HCT116 (cell line): ENCODE data around the gene CHMP4B. TPM values are rescaled to one million over a fixed set of nuclear protein-coding genes. Genes with fewer than 3 reads are reported as not detected.

Experiments used
- ATAC-seq: fragments of 200-7000 bp; cut with Tn5 transposase; 2 replicates; pipeline ENCODE4 v1.9.1; 2020; ENCODE audit warnings: mild to moderate bottlenecking, moderate library complexity
- BruUV-seq: library from RNA; stranded (reverse); fragments of 400-500 nt; replicated peaks from 2 replicates; lab custom pipeline; 2021; lab: Mats Ljungman, UMichigan
- CTCF ChIA-PET: fragments of 300-600 bp; sonication (Branson Sonifier 250); formaldehyde crosslinking; loops from one replicate; lab custom pipeline; 2021; ENCODE audit warnings: antibody characterized with exemption; lab: Charles Lee
- POLR2A ChIA-PET: fragments of 300-600, 350-600 bp; sonication (Branson Sonifier 250); formaldehyde crosslinking; loops from one replicate; lab custom pipeline; 2021; ENCODE audit warnings: antibody characterized with exemption; lab: Charles Lee
- RAD21 ChIA-PET, 2 experiments: fragments of 300-600 bp; sonication (Branson Sonifier 250); formaldehyde crosslinking; loops; one replicate each; lab custom pipeline; 2023; ENCODE audit warnings: low total read pairs in 2 of 2; ENCODE audit not compliant: uncharacterized antibody in 2 of 2, unreplicated experiment in 2 of 2, low non-redundant PET in 1 of 2; lab: Charles Lee
- DNase-seq: peaks from one replicate; pipeline ENCODE4 v3.0.0-alpha.2; 2010; ENCODE audit warnings: low read depth, low spot score
- H2AFZ ChIP-seq: fragments of 200-600 bp; shearing (Covaris generic), sonication (generic); 2 replicates; pipeline ENCODE4 v1.6.1; 2017; ENCODE audit warnings: low read depth, mixed run types, mixed read lengths, antibody characterized with exemption, low read length; ENCODE audit not compliant: poor library complexity, severe bottlenecking
- H3K27ac ChIP-seq: 2 replicates; pipeline ENCODE4 v1.5.1; 2012; ENCODE audit warnings: low read depth, low read length
- H3K27me3 ChIP-seq: fragments of 200-600 bp; sonication (generic); 2 replicates; pipeline ENCODE4 v1.6.1; 2016; ENCODE audit warnings: mixed run types, low read length, mixed read lengths; ENCODE audit not compliant: insufficient read depth
- H3K36me3 ChIP-seq, 2 experiments: fragments of 200-500 bp in 1 of 2; fragments of 200-600 bp in 1 of 2; sonication (Bioruptor generic) in 1 of 2; sonication (generic) in 1 of 2; 2 replicates each; pipeline versions ENCODE4 v1.5.1 to v1.6.1; 2014 to 2016; ENCODE audit warnings: low read length in 2 of 2, inconsistent platforms in 1 of 2, mixed read lengths in 1 of 2, mixed run types in 1 of 2; ENCODE audit not compliant: insufficient read depth in 2 of 2, control insufficient read depth in 1 of 2
- H3K4me1 ChIP-seq, 2 experiments: fragments of 200-600 bp in 1 of 2; sonication (generic) in 1 of 2; 2 replicates each; pipeline versions ENCODE4 v1.5.1 to v1.6.1; 2012 to 2017; ENCODE audit warnings: low read length in 2 of 2, inconsistent platforms in 1 of 2, mild to moderate bottlenecking in 1 of 2, mixed read lengths in 1 of 2, mixed run types in 1 of 2, moderate library complexity in 1 of 2; ENCODE audit not compliant: insufficient read depth in 2 of 2, control insufficient read depth in 1 of 2
- H3K4me2 ChIP-seq: fragments of 200-600 bp; sonication (generic); 2 replicates; pipeline ENCODE4 v1.6.1; 2017; ENCODE audit warnings: mixed run types, low read length, mixed read lengths
- H3K4me3 ChIP-seq, 2 experiments: fragments of 200-600 bp in 1 of 2; sonication (generic) in 1 of 2; replicated peaks in 1 of 2; 2 replicates each; pipeline ENCODE4 v1.5.1; 2011 to 2016; ENCODE audit warnings: low read length in 2 of 2, control low read depth in 1 of 2, low read depth in 1 of 2, mild to moderate bottlenecking in 1 of 2, mixed read lengths in 1 of 2, mixed run types in 1 of 2
- H3K79me2 ChIP-seq: fragments of 200-600 bp; sonication (generic); 2 replicates; pipeline ENCODE4 v1.6.1; 2017; ENCODE audit warnings: mild to moderate bottlenecking, mixed run types, low read length, moderate library complexity, mixed read lengths; ENCODE audit not compliant: insufficient read depth
- H3K9ac ChIP-seq: fragments of 200-600 bp; sonication (generic); 2 replicates; pipeline ENCODE4 v1.6.1; 2016; ENCODE audit warnings: low read length, mixed read lengths
- H3K9me2 ChIP-seq: fragments of 200-600 bp; sonication (generic), shearing (Covaris generic); 2 replicates; pipeline ENCODE4 v1.6.1; 2017; ENCODE audit warnings: mixed run types, mild to moderate bottlenecking, moderate library complexity; ENCODE audit not compliant: insufficient read depth
- H3K9me3 ChIP-seq, 2 experiments: fragments of 200-500 bp in 1 of 2; fragments of 200-600 bp in 1 of 2; sonication (Bioruptor generic) in 1 of 2; sonication (generic) in 1 of 2; 2 replicates each; pipeline ENCODE4 v1.6.1; 2014 to 2017; ENCODE audit warnings: low read length in 2 of 2, mixed read lengths in 2 of 2, inconsistent platforms in 1 of 2, low read depth in 1 of 2, mild to moderate bottlenecking in 1 of 2, mixed run types in 1 of 2, moderate library complexity in 1 of 2; ENCODE audit not compliant: control insufficient read depth in 1 of 2, insufficient read depth in 1 of 2
- H4K20me1 ChIP-seq: fragments of 200-600 bp; sonication (generic), shearing (Covaris generic); 2 replicates; pipeline ENCODE4 v1.6.1; 2017; ENCODE audit warnings: mixed run types, mild to moderate bottlenecking, moderate library complexity; ENCODE audit not compliant: insufficient read depth
- EZH2 ChIP-seq: fragments of 200-600 bp; sonication (generic); IDR thresholded peaks from 2 replicates; pipeline ENCODE4 v1.6.1; 2017; ENCODE audit warnings: antibody characterized with exemption, mixed run types
- RAD21 ChIP-seq: IDR thresholded peaks from 2 replicates; pipeline ENCODE4 v1.6.1; 2012; ENCODE audit warnings: low read depth, mild to moderate bottlenecking
- TCF7L2 ChIP-seq: IDR thresholded peaks from 2 replicates; pipeline ENCODE4 v1.7.0; 2011; ENCODE audit warnings: borderline replicate concordance, inconsistent platforms; ENCODE audit not compliant: insufficient read depth, insufficient read length; ENCODE audit errors: extremely low read depth
- YY1 ChIP-seq: IDR thresholded peaks from 2 replicates; pipeline ENCODE4 v1.6.1; 2011; ENCODE audit warnings: low read length, low read depth, moderate library complexity, mild to moderate bottlenecking; ENCODE audit not compliant: insufficient replicate concordance; ENCODE audit errors: extremely low read depth
- intact Hi-C: fragments of 100-400 bp; cut with micrococcal nuclease; formaldehyde crosslinking; loops from 2 replicates; pipeline ENCODE4 v1.10.0; 2022
- total RNA-seq: library from RNA; stranded (reverse); gene quantifications from one replicate; pipeline ENCODE4 v1.2.1, GENCODE V29; 2021; ENCODE audit not compliant: unreplicated experiment

The CHMP4B gene
- total RNA-seq, 1 experiment from 2014 or later, result 56.9 TPM

DNA sequence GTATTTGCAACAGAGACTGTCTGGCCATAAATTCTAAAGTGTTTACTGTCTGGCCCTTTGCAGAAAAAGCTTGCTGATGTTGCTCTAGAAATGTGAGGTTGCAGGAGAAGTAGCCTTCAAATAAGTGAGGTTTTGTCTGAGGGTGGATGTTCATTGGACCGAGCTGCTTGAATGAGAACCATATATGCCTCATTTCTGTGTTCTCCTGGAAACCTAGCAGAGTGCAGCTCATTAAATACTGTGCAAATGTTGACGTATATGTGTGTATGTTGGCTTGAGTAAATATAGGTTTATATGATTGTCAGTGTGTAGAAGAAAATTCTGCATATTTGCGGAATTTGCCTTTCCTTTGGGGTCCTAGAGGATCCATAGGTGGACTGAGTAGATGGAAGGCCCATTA lies 39.0 kb downstream of the CHMP4B start:
- POLR2A ChIA-PET, result no interaction called here
- BruUV-seq, result no TSS peak
- RAD21 ChIA-PET, result no interaction called here
- Histone ChIP-seq H4K20me1 (no peaks in the 10 kb centered on the region; the same call in 1 of the 2 replicates), H3K36me3 (peaks cover 11 to 15% of the 10 kb centered on the region in 2 experiments; a peak in 2 of 4 replicates), H3K27me3 (no peaks in the 10 kb centered on the region), H3K9me2 (no peaks in the 10 kb centered on the region), H3K79me2 (peaks cover 28% of the 10 kb centered on the region), H3K4me2 (no peak overlapping the region), H2AFZ (no peak overlapping the region), H3K27ac (no peak overlapping the region)
- no peak for DNase-seq
- ATAC-seq, result no peak
- intact Hi-C loops, result no loop called here
- TF ChIP-seq RAD21 (no peak), EZH2 (no peak), TCF7L2 (no peak)
- TF ChIP-seq, all 23 proteins: peak for 0
- H3K9ac ChIP-seq, result no peak overlapping the region
- CTCF ChIA-PET, result no interaction called here
- H3K9me3 ChIP-seq, result no peaks in the 10 kb centered on the region
- no peak overlapping the region for H3K4me3 ChIP-seq
- no peaks in the 10 kb centered on the region for H3K4me1 ChIP-seq

GRCh38 chr20:33851842-33852466 lies 40.8 kb downstream of the CHMP4B start:
- intact Hi-C loops, result no loop called here
- H4K20me1 ChIP-seq, result no peaks in the 10 kb centered on the region; the same call in 1 of the 2 replicates
- ChIA-PET POLR2A (no interaction called here), RAD21 (no interaction called here), CTCF (no interaction called here)
- no peak for TF ChIP-seq YY1
- no peaks in the 10 kb centered on the region for H3K9me2 ChIP-seq
- H3K9me3 ChIP-seq, result no peaks in the 10 kb centered on the region
- no peak overlapping the region for H3K9ac ChIP-seq
- ATAC-seq (no peak), DNase-seq (no peak)
- H3K4me3 ChIP-seq, result no peak overlapping the region
- peaks cover 14% of the 10 kb centered on the region for H3K79me2 ChIP-seq
- BruUV-seq, result no TSS peak
- H3K4me1 ChIP-seq, result no peaks in the 10 kb centered on the region
- H3K27me3 ChIP-seq, result no peaks in the 10 kb centered on the region
- H2AFZ ChIP-seq, result no peak overlapping the region
- H3K4me2 ChIP-seq, result no peak overlapping the region
- H3K27ac ChIP-seq, result no peak overlapping the region
- H3K36me3 ChIP-seq, result peaks cover 15 to 17% of the 10 kb centered on the region in 2 experiments; a peak in 2 of 4 replicates
